GM12878 (cell line): ENCODE measurements around the gene SPRN. TPM values are rescaled to one million over a fixed set of nuclear protein-coding genes. Genes with fewer than 3 reads are reported as not detected.

Source experiments
- ATAC-seq: fragments of 200-7000 bp; cut with Tn5 transposase; 3 replicates; pipeline ENCODE4 v1.9.1; 2020; ENCODE audit warnings: mild to moderate bottlenecking, moderate library complexity
- BruUV-seq: library from RNA; stranded (reverse); fragments of 400-500 nt; replicated peaks from 2 replicates; lab custom pipeline; 2021; lab: Mats Ljungman, UMichigan
- CTCF ChIA-PET: fragments of 300-600 bp; sonication (Branson Sonifier 250); formaldehyde crosslinking; extraction: SDS; loops from one replicate; lab custom pipeline; 2021; ENCODE audit warnings: inconsistent platforms; lab: Yijun Ruan, JAX
- POLR2A ChIA-PET: fragments of 350-600 bp; formaldehyde crosslinking; extraction: SDS; loops from one replicate; lab custom pipeline; 2021; ENCODE audit warnings: inconsistent platforms; lab: Charles Lee
- RAD21 ChIA-PET: fragments of 300-600 bp; sonication (Branson Sonifier 250); formaldehyde crosslinking; loops from one replicate; lab custom pipeline; 2023; ENCODE audit warnings: antibody characterized with exemption; ENCODE audit not compliant: unreplicated experiment; lab: Charles Lee
- SMC1A ChIA-PET: fragments of 300-600 bp; sonication (Branson Sonifier 250); formaldehyde crosslinking; loops from one replicate; lab custom pipeline; 2023; ENCODE audit not compliant: unreplicated experiment, uncharacterized antibody; lab: Charles Lee
- DNase-seq: peaks from one replicate; pipeline ENCODE4 v3.0.0-alpha.2; 2011; ENCODE audit warnings: low read depth, low spot score
- FAIRE-seq: peaks from 3 replicates; lab custom pipeline; 2011; peaks lifted over from hg19 to GRCh38; lab: Jason Lieb, UNC
- H2AFZ ChIP-seq: 2 replicates; pipeline ENCODE4 v1.6.0; 2011; ENCODE audit warnings: low read depth, low read length, control low read depth; ENCODE audit not compliant: control insufficient read depth
- H3K27ac ChIP-seq: 2 replicates; pipeline ENCODE4 v1.5.1; 2011; ENCODE audit warnings: control low read depth; ENCODE audit not compliant: control insufficient read depth, insufficient read depth
- H3K27me3 ChIP-seq, 2 experiments: replicated peaks in 1 of 2; 2 replicates each; pipeline versions ENCODE4 v1.6.0 to v1.6.1; 2011; ENCODE audit warnings: low read length in 1 of 2; ENCODE audit not compliant: control insufficient read depth in 2 of 2, insufficient read depth in 2 of 2
- H3K36me3 ChIP-seq, 2 experiments: 2 replicates each; pipeline ENCODE4 v1.5.1; 2011; ENCODE audit warnings: low read length in 1 of 2; ENCODE audit not compliant: control insufficient read depth in 2 of 2, insufficient read depth in 2 of 2
- H3K4me1 ChIP-seq: 2 replicates; pipeline ENCODE4 v1.6.1; 2011; ENCODE audit warnings: mild to moderate bottlenecking, low read length, moderate library complexity, mixed read lengths; ENCODE audit not compliant: control insufficient read depth, insufficient read depth
- H3K4me2 ChIP-seq: 2 replicates; pipeline ENCODE4 v1.6.0; 2011; ENCODE audit warnings: control low read depth; ENCODE audit not compliant: control insufficient read depth, insufficient read depth
- H3K4me3 ChIP-seq: fragments of 200-600 bp; sonication (generic); 2 replicates; pipeline ENCODE4 v1.5.1; 2016
- H3K79me2 ChIP-seq: 2 replicates; pipeline ENCODE4 v1.6.0; 2011; ENCODE audit warnings: low read length; ENCODE audit not compliant: control insufficient read depth, insufficient read depth
- H3K9ac ChIP-seq: 2 replicates; pipeline ENCODE4 v1.8.0; 2011; ENCODE audit warnings: low read length, control low read depth, mixed read lengths; ENCODE audit not compliant: control insufficient read depth, insufficient read depth
- H3K9me3 ChIP-seq: replicated peaks from 3 replicates; pipeline ENCODE4 v1.5.1; 2011; ENCODE audit warnings: mild to moderate bottlenecking, low read length; ENCODE audit not compliant: control insufficient read depth, insufficient read depth
- H4K20me1 ChIP-seq: 2 replicates; pipeline ENCODE4 v1.6.0; 2011; ENCODE audit not compliant: control insufficient read depth, insufficient read depth
- CHD1 ChIP-seq: IDR thresholded peaks from 2 replicates; pipeline ENCODE4 v1.6.1; 2012; ENCODE audit warnings: low read depth, low read length, improper control_type of control experiment
- GABPA ChIP-seq: IDR thresholded peaks from 2 replicates; pipeline ENCODE4 v1.6.1; 2014; ENCODE audit warnings: antibody characterized with exemption, low read depth, mild to moderate bottlenecking, inconsistent platforms
- IRF4 ChIP-seq: IDR thresholded peaks from 2 replicates; pipeline ENCODE4 v1.6.1; 2011; ENCODE audit warnings: low read depth, low read length
- JUND ChIP-seq: IDR thresholded peaks from 2 replicates; pipeline ENCODE4 v1.6.1; 2012; ENCODE audit warnings: low read depth, mild to moderate bottlenecking, low read length, improper control_type of control experiment, moderate library complexity
- MEF2A ChIP-seq: IDR thresholded peaks from 2 replicates; pipeline ENCODE4 v1.6.1; 2011; ENCODE audit warnings: low read depth, mild to moderate bottlenecking, low read length, moderate library complexity; ENCODE audit not compliant: insufficient read depth
- MTA3 ChIP-seq: IDR thresholded peaks from 2 replicates; pipeline ENCODE4 v1.6.1; 2012; ENCODE audit warnings: low read length, inconsistent platforms, borderline replicate concordance
- NFYB ChIP-seq: IDR thresholded peaks from 2 replicates; pipeline ENCODE4 v1.6.1; 2011; ENCODE audit warnings: low read depth, mild to moderate bottlenecking, low read length, improper control_type of control experiment, moderate library complexity; ENCODE audit not compliant: insufficient read depth
- NR2C1 ChIP-seq: fragments of 450-650 bp; IDR thresholded peaks from 2 replicates; pipeline ENCODE4 v1.6.1; 2017; ENCODE audit warnings: antibody characterized with exemption, mild to moderate bottlenecking, moderate library complexity
- RAD51 ChIP-seq: fragments of 450-650 bp; IDR thresholded peaks from 2 replicates; pipeline ENCODE4 v1.6.1; 2016; ENCODE audit warnings: moderate library complexity, mild to moderate bottlenecking, inconsistent platforms
- RB1 ChIP-seq: fragments of 450-650 bp; formaldehyde crosslinking; IDR thresholded peaks from 2 replicates; pipeline ENCODE4 v1.6.1; 2017; ENCODE audit warnings: mild to moderate bottlenecking, borderline replicate concordance
- RCOR1 ChIP-seq: conservative IDR thresholded peaks from 2 replicates; pipeline ENCODE4 v1.6.1; 2012; ENCODE audit warnings: low read depth, low read length, improper control_type of control experiment
- SIX5 ChIP-seq: IDR thresholded peaks from 2 replicates; pipeline ENCODE4 v1.6.1; 2011; ENCODE audit warnings: mild to moderate bottlenecking, low read depth, low read length, moderate library complexity; ENCODE audit not compliant: severe bottlenecking
- SRF ChIP-seq, 2 experiments: IDR thresholded peaks; 2 replicates each; pipeline ENCODE4 v1.6.1; 2011; ENCODE audit warnings: low read depth in 2 of 2, low read length in 2 of 2, mild to moderate bottlenecking in 1 of 2, moderate library complexity in 1 of 2
- TAF1 ChIP-seq: IDR thresholded peaks from 2 replicates; pipeline ENCODE4 v1.6.1; 2011; ENCODE audit warnings: mild to moderate bottlenecking, low read depth, low read length, borderline replicate concordance
- TCF7 ChIP-seq: IDR thresholded peaks from 2 replicates; pipeline ENCODE4 v1.6.1; 2014; ENCODE audit warnings: antibody characterized with exemption, borderline replicate concordance
- WGBS: methylation state at CpG from one replicate; pipeline ENCODE4 v1.1.6; 2016; ENCODE audit warnings: low lambda C conversion rate; ENCODE audit not compliant: insufficient replicate concordance, insufficient coverage; ENCODE audit errors: missing lambda C conversion rate; 5-methylcytosine and 5-hydroxymethylcytosine counted together
- in situ Hi-C: fragments of 300-500 bp; cut with MboI; formaldehyde crosslinking; loops from 9 replicates; pipeline ENCODE4 v1.14.3; 2018; ENCODE audit warnings: mixed read lengths
- intact Hi-C: fragments of 100-400 bp; cut with micrococcal nuclease; formaldehyde crosslinking; loops from one replicate; pipeline ENCODE4 v1.14.2; 2022; ENCODE audit not compliant: unreplicated experiment
- polyA plus RNA-seq, 11 experiments: library from polyadenylated mRNA; depleted of rRNA in 4 of 11; unstranded in 6 of 11; stranded (reverse) in 5 of 11; fragments of >200 nt; fragmentation: Nextera tagmentation in 4 of 11; fragmentation: Illumina TruSeq in 1 of 11; extraction: Ambion mirVana in 4 of 11; extraction: Trizol in 1 of 11; gene quantifications; 1 replicate in 1 of 11; 2 replicates in 10 of 11; pipeline versions ENCODE4 v1.2.1 to v1.2.3, GENCODE V29; 2011 to 2016; ENCODE audit warnings: inconsistent platforms in 2 of 11, missing spikeins in 2 of 11, low read depth in 1 of 11
- total RNA-seq, 4 experiments: library from RNA; depleted of rRNA in 3 of 4; stranded (reverse); fragments of >200 nt in 3 of 4; fragmentation: Illumina TruSeq in 1 of 4; extraction: Trizol in 1 of 4; gene quantifications; 2 replicates each; pipeline versions ENCODE4 v1.2.1 to v1.2.3, GENCODE V29; 2013 to 2021
- TF ChIP-seq, protein P1 (sequence below): fragments of 450-650 bp; IDR thresholded peaks from 2 replicates; pipeline ENCODE4 v1.6.1; 2016; ENCODE audit warnings: mild to moderate bottlenecking, moderate library complexity, borderline replicate concordance

Gene SPRN
- total and polyA plus RNA-seq, 10 of the 15 experiments (the other 5 are each of a cell fraction or from before 2014, with no cell fraction given), result 0.03 to 0.96 (median 0.46) TPM; not detected in 6

GRCh38 chr10:133388236-133388972, 36.0 kb downstream of the SPRN start:
- Histone ChIP-seq H3K4me1 (peaks cover 32% of the 10 kb centered on the region), H3K9me3 (no peaks in the 10 kb centered on the region), H3K27ac (peak overlapping the region; percentile 92), H3K27me3 (no peaks in the 10 kb centered on the region), H2AFZ (peak overlapping the region; percentile 13), H3K79me2 (peaks cover 3% of the 10 kb centered on the region), H3K4me2 (peak overlapping the region; percentile 86), H4K20me1 (no peaks in the 10 kb centered on the region), H3K9ac (peak overlapping the region; percentile 70), H3K36me3 (no peaks in the 10 kb centered on the region), H3K4me3 (peak overlapping the region; percentile 71)
- intact Hi-C loops, result loop anchor here (2.0 kb wide), 2 partner anchors 16 to 18 kb away; partner anchors contain the start of gene ECHS1
- 1% methylated on average over 17 of the region's 17 CpGs for WGBS
- ChIA-PET CTCF (interaction anchor here (1.0 to 2.0 kb wide), 4 partner anchors 10 to 81 kb away, joined by 4 to 5 read pairs (median 4); no protein-coding TSS in a partner anchor), RAD21 (interaction anchor here (0.7 to 3.0 kb wide), 8 partner anchors 9 to 114 kb away, joined by 3 to 13 read pairs (median 3); partner anchors contain the start of genes ECHS1, FUOM and PAOX), SMC1A (interaction anchor here (0.7 to 4.5 kb wide), 5 partner anchors 10 to 59 kb away, joined by 3 to 21 read pairs (median 4); partner anchors contain the start of gene PAOX), POLR2A (interaction anchor here (0.6 to 4.5 kb wide), 5 partner anchors 11 to 113 kb away, joined by 3 to 31 read pairs (median 7); partner anchors contain the start of gene PAOX)
- in situ Hi-C loops, result no loop called here
- FAIRE-seq, result peak; percentile 71
- ATAC-seq, result peak; percentile 28
- BruUV-seq, result TSS peak; percentile 96
- DNase-seq, result peak; percentile 60
- TF ChIP-seq SRF (IDR thresholded peaks at IDR 0.05; ENCODE audit: low read depth in 2 of 2, low read length in 2 of 2) (peak in 1 of 2 experiments; percentile 28; a peak in 1 of 4 replicates), RB1 (no peak), JUND (0 out of 2 replicates have a peak, but pooled peaks have one; percentile 2), NFYB (peak; percentile 59; the same call in 1 of the 2 replicates), MEF2A (0 out of 2 replicates have a peak, but pooled peaks have one; percentile 37), MTA3 (peak; percentile 43; the same call in 1 of the 2 replicates), TCF7 (no peak), RCOR1 (no peak), SIX5 (peak; percentile 31), NR2C1 (peak; percentile 53), TAF1 (peak; percentile 50; the same call in 1 of the 2 replicates), CHD1 (0 out of 2 replicates have a peak, but pooled peaks have one; percentile 65), RAD51 (no peak), IRF4 (0 out of 2 replicates have a peak, but pooled peaks have one; percentile 7), GABPA (peak; percentile 72)
- TF ChIP-seq, protein P1, sequence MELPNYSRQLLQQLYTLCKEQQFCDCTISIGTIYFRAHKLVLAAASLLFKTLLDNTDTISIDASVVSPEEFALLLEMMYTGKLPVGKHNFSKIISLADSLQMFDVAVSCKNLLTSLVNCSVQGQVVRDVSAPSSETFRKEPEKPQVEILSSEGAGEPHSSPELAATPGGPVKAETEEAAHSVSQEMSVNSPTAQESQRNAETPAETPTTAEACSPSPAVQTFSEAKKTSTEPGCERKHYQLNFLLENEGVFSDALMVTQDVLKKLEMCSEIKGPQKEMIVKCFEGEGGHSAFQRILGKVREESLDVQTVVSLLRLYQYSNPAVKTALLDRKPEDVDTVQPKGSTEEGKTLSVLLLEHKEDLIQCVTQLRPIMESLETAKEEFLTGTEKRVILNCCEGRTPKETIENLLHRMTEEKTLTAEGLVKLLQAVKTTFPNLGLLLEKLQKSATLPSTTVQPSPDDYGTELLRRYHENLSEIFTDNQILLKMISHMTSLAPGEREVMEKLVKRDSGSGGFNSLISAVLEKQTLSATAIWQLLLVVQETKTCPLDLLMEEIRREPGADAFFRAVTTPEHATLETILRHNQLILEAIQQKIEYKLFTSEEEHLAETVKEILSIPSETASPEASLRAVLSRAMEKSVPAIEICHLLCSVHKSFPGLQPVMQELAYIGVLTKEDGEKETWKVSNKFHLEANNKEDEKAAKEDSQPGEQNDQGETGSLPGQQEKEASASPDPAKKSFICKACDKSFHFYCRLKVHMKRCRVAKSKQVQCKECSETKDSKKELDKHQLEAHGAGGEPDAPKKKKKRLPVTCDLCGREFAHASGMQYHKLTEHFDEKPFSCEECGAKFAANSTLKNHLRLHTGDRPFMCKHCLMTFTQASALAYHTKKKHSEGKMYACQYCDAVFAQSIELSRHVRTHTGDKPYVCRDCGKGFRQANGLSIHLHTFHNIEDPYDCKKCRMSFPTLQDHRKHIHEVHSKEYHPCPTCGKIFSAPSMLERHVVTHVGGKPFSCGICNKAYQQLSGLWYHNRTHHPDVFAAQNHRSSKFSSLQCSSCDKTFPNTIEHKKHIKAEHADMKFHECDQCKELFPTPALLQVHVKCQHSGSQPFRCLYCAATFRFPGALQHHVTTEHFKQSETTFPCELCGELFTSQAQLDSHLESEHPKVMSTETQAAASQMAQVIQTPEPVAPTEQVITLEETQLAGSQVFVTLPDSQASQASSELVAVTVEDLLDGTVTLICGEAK, result peak; percentile 80
